ENCODE measurements around the gene RBM18. TPM values are rescaled to one million over a fixed set of nuclear protein-coding genes. Genes with fewer than 3 reads are reported as not detected.
A peak's percentile ranks its signal among the peaks of the same experiment; 100 is the strongest.

Gene RBM18
- total RNA-seq, 1 donor from 2014 or later: 21.7 TPM

- intact Hi-C loops (cut with DNase I): no loop called here
- H3K4me1 ChIP-seq: no peaks in the 10 kb centered on the region
- DNase-seq: no peak
- H3K9me3 ChIP-seq: no peaks in the 10 kb centered on the region
- H3K4me3 ChIP-seq: no peak overlapping the region
- H3K27me3 ChIP-seq (ENCODE audit: low read depth): peaks cover 15% of the 10 kb centered on the region
- no peak for ATAC-seq
- peaks cover 6% of the 10 kb centered on the region for H3K36me3 ChIP-seq
- no peak overlapping the region for H3K27ac ChIP-seq
- no peak for TF ChIP-seq CTCF (IDR thresholded peaks at IDR 0.05)
These were observed 30.5 kb downstream of the RBM18 start for GRCh38 chr9:122234022-122234748.

- Histone ChIP-seq H3K9me3 (no peaks in the 10 kb centered on the region), H3K27ac (no peak overlapping the region), H3K4me3 (no peak overlapping the region), H3K36me3 (no peaks in the 10 kb centered on the region), H3K27me3 (ENCODE audit: low read depth) (peaks cover 25% of the 10 kb centered on the region), H3K4me1 (peaks cover 7% of the 10 kb centered on the region)
- ATAC-seq (no peak), DNase-seq (no peak)
- intact Hi-C loops (cut with DNase I): no loop called here
- no peak for TF ChIP-seq CTCF (IDR thresholded peaks at IDR 0.05)
These were observed 31.8 kb downstream of the RBM18 start for GRCh38 chr9:122232796-122233306.

DNA sequence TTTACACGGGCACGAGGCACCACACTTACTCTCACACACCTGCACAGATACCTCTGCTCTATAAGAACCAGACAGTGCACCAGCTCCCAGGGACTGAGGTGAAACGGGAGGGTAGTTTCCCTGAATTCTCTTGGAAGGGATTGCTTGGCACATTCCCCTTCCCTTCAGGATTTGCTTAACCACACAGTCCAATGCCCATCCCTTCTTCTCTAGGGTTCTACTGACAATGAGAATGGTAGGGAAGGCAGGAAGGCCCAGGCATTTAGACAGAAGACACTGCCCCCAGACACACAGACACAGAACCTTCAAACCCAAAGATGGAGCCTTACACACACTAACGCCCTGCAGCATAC lies 35.2 kb downstream of the RBM18 start:
- Histone ChIP-seq H3K9me3 (no peaks in the 10 kb centered on the region), H3K27me3 (ENCODE audit: low read depth) (peaks cover 59% of the 10 kb centered on the region), H3K36me3 (no peaks in the 10 kb centered on the region), H3K4me3 (no peak overlapping the region), H3K4me1 (peaks cover 32% of the 10 kb centered on the region), H3K27ac (no peak overlapping the region)
- DNase-seq: no peak
- intact Hi-C loops (cut with DNase I): no loop called here
- no peak for ATAC-seq
- no peak for TF ChIP-seq CTCF (IDR thresholded peaks at IDR 0.05)

DNA sequence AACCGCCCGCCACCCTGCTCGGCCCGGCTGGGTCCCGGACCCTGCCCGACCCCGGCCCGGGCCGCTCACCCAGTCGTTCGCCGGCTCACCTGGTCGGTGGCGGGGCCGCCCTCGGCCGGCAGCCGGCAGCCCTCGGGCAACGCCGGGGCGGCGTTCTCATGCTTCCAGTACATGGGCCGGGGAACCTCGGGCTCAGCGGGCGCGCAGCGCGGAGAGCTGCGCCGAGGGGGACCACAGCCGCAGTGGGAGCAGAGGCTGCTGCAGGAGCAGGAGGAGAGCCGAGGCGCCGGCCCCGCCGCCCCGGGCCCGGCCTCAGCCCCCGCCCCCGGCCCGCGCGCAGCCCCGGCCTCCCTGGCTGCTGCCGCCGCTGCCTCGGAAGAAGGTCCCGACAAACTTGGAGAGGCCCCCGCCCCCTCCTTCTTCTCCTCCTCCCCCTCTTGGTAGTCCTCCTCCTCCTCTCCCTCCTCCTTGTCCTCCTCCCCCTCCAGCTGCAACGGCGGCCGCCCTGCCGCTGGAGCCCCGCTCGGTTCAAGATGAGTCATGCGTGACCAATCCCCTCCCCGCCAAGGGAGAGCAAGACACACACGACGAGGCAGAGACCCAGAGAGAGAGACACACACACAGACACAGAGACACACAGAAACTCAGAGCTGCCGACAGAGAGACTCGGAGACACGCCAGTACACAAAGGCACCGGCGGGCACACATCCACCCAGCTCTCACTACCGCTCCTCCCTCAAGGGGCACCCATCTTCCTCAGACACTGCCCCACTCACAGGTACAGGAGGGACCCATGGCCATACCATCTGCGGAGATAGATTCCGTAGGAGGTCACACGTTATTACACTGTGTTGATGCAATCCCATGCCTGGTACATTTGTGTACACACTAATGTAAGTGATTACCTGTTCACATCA lies 35.8 kb downstream of the RBM18 start, which contains the start of gene LHX6:
Gene LHX6, minus strand, starts transcription at position 390 of the 917 bp plus-strand sequence. Its CDS starts 217 bp downstream, at position 173.
- Histone ChIP-seq H3K9me3 (no peaks in the 10 kb centered on the region), H3K27me3 (ENCODE audit: low read depth) (peaks cover 62% of the 10 kb centered on the region), H3K36me3 (no peaks in the 10 kb centered on the region), H3K4me3 (peak within 1 kb of the TSS; percentile 50), H3K4me1 (peaks cover 32% of the 10 kb centered on the region), H3K27ac (no peak within 1 kb of the TSS)
- DNase-seq (no peak), ATAC-seq (peak; percentile 3 to 38)
- no peak for TF ChIP-seq CTCF (IDR thresholded peaks at IDR 0.05)
- intact Hi-C loops (cut with DNase I): no loop called here

- ATAC-seq (no peak), DNase-seq (no peak)
- peaks cover 32% of the 10 kb centered on the region for H3K4me1 ChIP-seq
- TF ChIP-seq CTCF (IDR thresholded peaks at IDR 0.05): no peak
- no peak overlapping the region for H3K27ac ChIP-seq
- H3K4me3 ChIP-seq: peak overlapping the region; percentile 50
- intact Hi-C loops (cut with DNase I): no loop called here
- H3K27me3 ChIP-seq (ENCODE audit: low read depth): peaks cover 62% of the 10 kb centered on the region
- H3K9me3 ChIP-seq: no peaks in the 10 kb centered on the region
- H3K36me3 ChIP-seq: no peaks in the 10 kb centered on the region
These were observed 36.5 kb downstream of the RBM18 start for GRCh38 chr9:122228191-122228567.

Data from lower lobe of right lung (tissue), 2 donors.